ENCODE results near the gene PDE4D.
A peak's percentile ranks its signal among the peaks of the same experiment; 100 is the strongest.

Gene PDE4D

DNA sequence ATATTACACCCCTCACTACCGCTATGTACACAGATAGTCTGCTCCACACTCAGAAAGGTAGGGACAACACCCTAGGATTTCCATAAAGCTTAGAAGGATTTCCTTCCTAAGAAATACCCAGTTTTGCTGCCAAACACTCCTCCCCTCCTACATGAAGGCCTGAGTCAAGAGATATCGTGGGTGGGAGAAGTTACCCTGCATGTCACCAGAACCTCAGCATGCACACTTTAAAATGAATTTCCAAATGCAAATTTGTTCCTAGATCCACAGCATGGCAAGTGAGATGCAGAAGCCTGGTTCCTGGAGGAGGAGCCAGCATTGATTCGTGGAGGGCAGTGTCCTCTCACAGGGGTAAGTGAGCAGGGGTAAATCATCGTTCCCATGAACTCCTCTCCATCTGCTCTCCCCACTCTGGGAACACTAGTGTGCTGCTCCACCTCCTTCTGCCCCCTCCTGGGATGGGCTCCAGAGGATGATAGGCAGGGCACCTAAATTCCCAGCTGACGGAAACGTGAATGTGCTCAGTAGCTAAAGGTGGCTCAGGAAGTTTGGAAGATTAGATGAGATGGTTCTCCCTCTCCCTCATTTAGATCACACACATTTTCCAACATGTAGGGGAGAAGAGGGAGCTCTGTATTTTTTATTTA lies 76.7 kb downstream of the PDE4D start:
- Histone ChIP-seq H4K20me1 (no peaks in the 10 kb centered on the region), H3K4me1 (peaks cover 0 to 7% (median 0%) of the 10 kb centered on the region in 10 experiments; a peak in 4 of 20 replicates), H3K27ac (no peak overlapping the region), H3K4me2 (no peak overlapping the region), H3K4me3 (no peak overlapping the region), H3K9ac (no peak overlapping the region), H3K9me3 (replicated peaks in 1 of 11) (no peaks in the 10 kb centered on the region), H3K36me3 (no peaks in the 10 kb centered on the region), H3K27me3 (no peaks in the 10 kb centered on the region)
- no peak for TF ChIP-seq Cebpa-rat (IDR thresholded peaks at IDR 0.05)

DNA sequence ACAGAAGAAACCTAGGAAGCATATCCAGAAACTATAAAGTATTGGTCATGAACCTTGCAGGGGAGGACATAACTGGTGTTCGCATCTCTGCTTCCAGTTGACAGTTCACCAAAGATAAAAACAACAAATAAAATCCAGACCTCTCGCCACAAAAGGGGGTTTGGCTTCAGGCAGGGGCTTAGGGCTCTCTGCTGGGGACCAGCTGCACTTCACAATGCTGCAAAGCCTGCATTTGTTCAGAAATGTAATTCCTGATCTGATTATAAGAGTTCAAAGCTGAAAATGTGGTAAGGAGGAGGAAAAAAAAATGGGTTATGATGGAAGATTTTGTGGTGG lies 79.0 kb downstream of the PDE4D start:
- no peaks in the 10 kb centered on the region for H3K27me3 ChIP-seq
- H4K20me1 ChIP-seq: no peaks in the 10 kb centered on the region
- H3K36me3 ChIP-seq: no peaks in the 10 kb centered on the region
- TF ChIP-seq Cebpa-rat (IDR thresholded peaks at IDR 0.05): no peak
- no peaks in the 10 kb centered on the region for H3K9me3 ChIP-seq (replicated peaks in 1 of 11)
- H3K4me3 ChIP-seq: no peak overlapping the region
- H3K4me2 ChIP-seq: no peak overlapping the region
- H3K27ac ChIP-seq: no peak overlapping the region
- H3K4me1 ChIP-seq: peaks cover 0 to 1% (median 0%) of the 10 kb centered on the region in 10 experiments; a peak in 2 of 20 replicates
- no peak overlapping the region for H3K9ac ChIP-seq

DNA sequence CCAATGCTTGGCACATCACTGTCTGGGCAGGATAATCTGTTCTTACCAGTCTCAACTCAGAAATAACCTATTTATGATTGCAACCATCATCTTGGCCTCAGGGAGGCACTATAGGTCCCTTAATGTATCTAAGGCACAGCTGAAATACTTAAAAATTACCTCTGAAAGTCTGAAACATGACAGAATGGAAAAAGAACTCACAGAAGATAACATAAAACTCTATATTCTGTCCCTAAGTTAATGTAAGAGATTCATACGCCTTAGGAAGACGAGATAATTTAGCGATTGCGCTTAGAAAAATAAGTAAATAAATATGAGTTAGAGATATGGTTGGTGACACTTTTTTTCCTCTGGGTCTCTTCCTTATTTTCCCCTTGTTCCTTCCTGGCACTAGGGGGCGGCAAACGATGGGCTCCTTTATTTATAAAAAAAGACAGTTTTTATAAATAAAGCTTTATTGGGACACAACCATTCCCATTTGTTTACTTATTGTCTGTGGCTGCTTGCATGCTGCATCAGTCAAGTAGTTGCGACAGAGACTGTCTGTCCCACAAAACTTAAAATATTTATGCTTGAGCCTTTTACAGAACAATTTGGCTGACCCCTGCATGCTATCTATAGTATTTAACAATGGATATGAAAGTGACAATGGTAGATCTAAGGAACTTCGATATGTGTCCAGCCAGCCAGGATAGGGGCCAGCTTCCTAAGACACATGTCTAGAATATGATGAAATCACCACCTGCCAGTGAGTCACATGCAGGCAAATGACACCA lies 79.6 kb downstream of the PDE4D start:
- H3K27me3 ChIP-seq: no peaks in the 10 kb centered on the region
- TF ChIP-seq Cebpa-rat (IDR thresholded peaks at IDR 0.05): peak in 2 of 11 experiments; percentile 13 to 34; a peak in 1 of 22 replicates
- no peak overlapping the region for H3K27ac ChIP-seq
- no peak overlapping the region for H3K4me2 ChIP-seq
- H3K9me3 ChIP-seq (replicated peaks in 1 of 11): no peaks in the 10 kb centered on the region
- H3K4me3 ChIP-seq: no peak overlapping the region
- H3K4me1 ChIP-seq: no peaks in the 10 kb centered on the region
- H3K9ac ChIP-seq: no peak overlapping the region
- H3K36me3 ChIP-seq: no peaks in the 10 kb centered on the region
- H4K20me1 ChIP-seq: no peaks in the 10 kb centered on the region

DNA sequence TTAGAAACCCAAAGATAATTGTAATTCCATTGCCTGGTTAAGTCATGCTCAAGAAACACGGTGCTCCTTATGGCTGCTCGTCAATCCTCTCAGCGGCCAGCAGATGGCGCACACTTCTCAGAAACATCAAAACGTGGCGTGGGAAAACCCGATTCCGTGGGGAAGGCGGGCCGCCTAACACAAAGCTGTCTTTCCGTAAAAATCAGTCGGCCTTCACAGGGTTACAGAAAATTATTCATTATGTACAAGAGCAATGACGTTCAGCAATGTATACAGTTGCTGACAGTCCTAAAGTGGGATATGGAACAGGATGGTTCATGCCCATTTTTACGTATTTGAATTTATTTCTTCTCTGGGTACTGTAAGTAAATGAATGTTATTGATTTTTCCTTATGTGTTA lies 83.5 kb downstream of the PDE4D start:
- Histone ChIP-seq H3K4me3 (no peak overlapping the region; a peak in 2 of 20 replicates), H3K4me1 (peaks cover 0 to 8% (median 0%) of the 10 kb centered on the region in 10 experiments; a peak in 4 of 20 replicates)

DNA sequence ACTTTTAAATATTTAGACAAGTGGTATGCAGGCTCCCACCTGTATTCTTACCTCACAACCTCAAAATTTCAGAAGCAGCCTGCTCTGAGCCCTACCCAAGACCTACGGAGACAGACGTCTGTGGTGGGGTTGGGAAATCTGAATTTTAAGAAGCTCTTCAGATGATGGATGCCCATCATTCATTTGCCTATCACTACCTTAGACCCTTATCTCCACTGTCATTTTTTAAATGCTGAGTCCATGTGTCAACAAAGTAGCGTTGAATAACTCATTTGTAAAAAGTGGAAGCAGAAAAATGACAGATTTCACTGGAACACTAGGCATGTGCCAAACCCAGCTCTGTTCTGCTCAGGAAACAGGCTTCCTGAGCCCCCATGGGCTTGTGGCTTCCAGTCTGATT lies 85.7 kb downstream of the PDE4D start:
- Histone ChIP-seq H4K20me1 (no peaks in the 10 kb centered on the region), H3K9me3 (replicated peaks in 1 of 11) (no peaks in the 10 kb centered on the region), H3K4me2 (0 out of 22 replicates have a peak overlapping the region, but pooled peaks of 3 of the 11 experiments have one; percentile 8 to 15 (median 10)), H3K4me1 (peaks cover 0 to 8% (median 0%) of the 10 kb centered on the region in 10 experiments; a peak in 4 of 20 replicates), H3K27me3 (no peaks in the 10 kb centered on the region), H3K9ac (no peak overlapping the region), H3K4me3 (no peak overlapping the region), H3K27ac (no peak overlapping the region), H3K36me3 (no peaks in the 10 kb centered on the region)
- no peak for TF ChIP-seq Cebpa-rat (IDR thresholded peaks at IDR 0.05)

More for the DNA sequence above, 83.5 kb downstream of the PDE4D start:
- Histone ChIP-seq H3K27me3 (no peaks in the 10 kb centered on the region), H3K9me3 (replicated peaks in 1 of 11) (no peaks in the 10 kb centered on the region), H3K9ac (no peak overlapping the region), H3K4me2 (peak overlapping the region; percentile 14 to 81 (median 55); a peak in 20 of 22 replicates), H3K27ac (no peak overlapping the region), H4K20me1 (no peaks in the 10 kb centered on the region), H3K36me3 (no peaks in the 10 kb centered on the region)
- TF ChIP-seq Cebpa-rat (IDR thresholded peaks at IDR 0.05): no peak

DNA sequence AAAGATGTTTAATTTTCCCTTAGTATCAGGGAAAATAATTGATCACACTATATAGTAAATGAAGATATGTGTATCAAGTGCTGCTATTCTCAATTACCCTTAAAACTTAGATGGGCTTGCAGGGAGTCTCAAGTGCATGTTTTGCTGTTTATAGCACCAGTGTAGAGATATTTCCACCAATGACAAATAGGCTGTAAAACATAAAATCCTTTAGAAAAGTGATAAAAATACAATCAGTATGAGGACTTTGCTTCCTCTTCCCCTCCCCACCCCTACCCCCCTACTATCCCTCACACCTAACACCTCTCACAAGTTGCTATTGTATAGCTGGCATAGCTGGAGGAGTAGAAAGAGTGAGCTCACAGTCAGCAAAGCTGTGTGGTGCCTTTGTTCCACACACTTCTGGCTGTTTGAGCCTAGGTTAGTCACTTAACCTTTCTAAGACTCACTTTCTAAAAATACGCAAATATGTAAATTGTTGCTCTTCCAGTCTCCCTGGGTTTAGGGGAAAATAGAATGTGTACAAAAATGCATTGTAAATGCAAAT lies 93.1 kb downstream of the PDE4D start:
- no peak for TF ChIP-seq Cebpa-rat (IDR thresholded peaks at IDR 0.05)
- Histone ChIP-seq H3K27ac (no peak overlapping the region), H3K9ac (no peak overlapping the region; a peak in 1 of 22 replicates), H3K27me3 (no peaks in the 10 kb centered on the region), H3K4me3 (no peak overlapping the region), H4K20me1 (no peaks in the 10 kb centered on the region), H3K4me1 (peaks cover 15 to 18% (median 17%) of the 10 kb centered on the region in 10 experiments), H3K4me2 (no peak overlapping the region), H3K9me3 (replicated peaks in 1 of 11) (no peaks in the 10 kb centered on the region), H3K36me3 (no peaks in the 10 kb centered on the region)

DNA sequence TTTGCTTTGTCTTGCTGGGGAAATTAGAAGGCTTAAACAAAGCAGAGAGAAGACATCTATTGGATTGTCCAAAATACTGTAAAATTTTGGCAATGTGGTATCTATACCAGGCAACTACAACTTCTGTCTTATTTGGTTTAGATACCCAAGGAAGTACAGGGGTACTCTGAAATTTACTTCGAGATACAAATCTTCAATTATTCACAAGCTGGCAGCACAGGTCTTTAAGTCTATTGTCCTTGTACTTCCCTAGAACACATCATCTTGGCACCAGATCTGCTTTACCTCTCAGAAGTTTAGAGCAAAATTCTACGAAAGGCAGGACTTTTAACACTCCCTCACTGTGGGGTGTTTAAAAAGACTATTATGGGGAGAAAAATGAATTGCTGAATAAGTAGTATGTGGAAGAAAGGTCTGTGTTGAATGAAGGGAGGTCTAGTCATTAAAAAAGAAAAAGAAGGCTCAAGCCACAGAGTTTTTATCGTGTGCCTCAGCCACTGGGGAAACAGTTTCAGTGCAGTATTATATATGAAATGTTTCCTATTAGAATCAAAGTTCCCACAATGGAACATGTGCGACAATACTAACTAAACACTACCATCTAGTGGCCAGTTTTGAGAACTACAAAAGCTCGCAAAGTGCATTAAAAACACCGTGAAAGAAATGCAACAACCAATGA lies 93.7 kb downstream of the PDE4D start:
- no peak for TF ChIP-seq Cebpa-rat (IDR thresholded peaks at IDR 0.05)
- no peaks in the 10 kb centered on the region for H3K9me3 ChIP-seq (replicated peaks in 1 of 11)
- H4K20me1 ChIP-seq: no peaks in the 10 kb centered on the region
- no peaks in the 10 kb centered on the region for H3K36me3 ChIP-seq
- peak overlapping the region; percentile 45 to 76 (median 69) for H3K4me2 ChIP-seq
- peaks cover 15 to 22% (median 17%) of the 10 kb centered on the region in 10 experiments for H3K4me1 ChIP-seq
- H3K4me3 ChIP-seq: no peak overlapping the region; a peak in 1 of 20 replicates
- peak overlapping the region in 4 of 11 experiments; percentile 4 to 30 (median 17); a peak in 4 of 22 replicates for H3K9ac ChIP-seq
- peak overlapping the region in 7 of 11 experiments; percentile 4 to 53 (median 26); a peak in 8 of 22 replicates for H3K27ac ChIP-seq
- H3K27me3 ChIP-seq: no peaks in the 10 kb centered on the region

DNA sequence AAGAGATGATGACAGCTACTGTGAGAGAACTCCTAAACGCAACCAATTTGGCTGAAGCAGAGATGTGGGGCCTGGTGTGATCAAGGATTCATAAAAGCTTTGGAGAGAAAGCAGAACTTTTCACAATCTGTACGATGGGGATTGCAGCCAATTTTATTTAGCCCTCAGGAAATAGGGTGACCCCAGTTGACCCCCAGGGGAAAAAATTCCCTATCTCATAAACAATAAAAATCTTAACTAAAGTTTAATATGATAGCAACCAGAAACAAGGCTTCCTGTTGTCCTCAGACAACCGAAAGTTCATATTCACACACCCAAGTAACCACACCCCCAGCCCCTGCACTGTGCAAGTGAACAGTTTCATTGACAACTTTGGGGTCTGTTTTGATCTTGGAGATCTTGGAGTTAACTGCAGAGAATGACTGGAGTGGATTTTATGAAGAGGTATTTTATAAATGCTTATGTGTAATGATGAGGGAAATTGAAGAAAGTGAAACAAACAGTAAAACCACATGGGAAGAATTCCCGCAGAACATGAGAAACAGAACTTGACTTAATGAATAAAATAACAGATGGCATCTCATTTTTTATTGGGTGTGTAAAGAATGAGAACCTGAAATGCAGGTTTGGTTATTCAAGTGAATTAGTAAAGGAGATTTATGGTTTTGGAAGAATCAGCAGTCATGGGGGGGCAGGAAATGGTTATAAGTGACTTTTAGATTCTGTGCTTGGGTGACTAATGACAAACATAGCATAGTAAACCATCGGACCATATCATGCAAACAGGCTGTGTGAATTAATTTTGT lies 94.5 kb downstream of the PDE4D start:
- peak overlapping the region in 8 of 11 experiments; percentile 2 to 53 (median 25); a peak in 7 of 22 replicates for H3K27ac ChIP-seq
- H3K4me2 ChIP-seq: peak overlapping the region; percentile 45 to 76 (median 69)
- TF ChIP-seq Cebpa-rat (IDR thresholded peaks at IDR 0.05): no peak

More for the DNA sequence above, 94.5 kb downstream of the PDE4D start:
- Histone ChIP-seq H3K4me3 (no peak overlapping the region; a peak in 2 of 20 replicates), H3K27me3 (no peaks in the 10 kb centered on the region), H4K20me1 (no peaks in the 10 kb centered on the region), H3K9ac (peak overlapping the region in 6 of 11 experiments; percentile 4 to 30 (median 10); a peak in 8 of 22 replicates), H3K4me1 (peaks cover 15 to 22% (median 17%) of the 10 kb centered on the region in 10 experiments), H3K9me3 (replicated peaks in 1 of 11) (no peaks in the 10 kb centered on the region), H3K36me3 (no peaks in the 10 kb centered on the region)

Data from BLaER1 treated with 17β-estradiol and CSF1 and Interleukin-3, amounts not matched to agents 10 nM and 100 nM (cell line).